Brain microvascular endothelial cell (primary cell): ENCODE data around the gene KITLG.
"Not testable (repeated sequence)": the region's sequence is repeated elsewhere in the genome, so short reads cannot be mapped to it uniquely, and the experiment has no call there.

Source experiments
- DNase-seq: peaks from one replicate; pipeline ENCODE4 v3.0.0-alpha.2; 2020
- H3K27ac ChIP-seq: fragments of 250-450 bp; sonication (Bioruptor Pico); 2 replicates; pipeline ENCODE4 v1.5.1; 2020; ENCODE audit warnings: mild to moderate bottlenecking, moderate library complexity
- H3K27me3 ChIP-seq: fragments of 250-450 bp; sonication (Bioruptor Pico); replicated peaks from 2 replicates; pipeline ENCODE4 v1.5.1; 2020; ENCODE audit warnings: mild to moderate bottlenecking
- H3K36me3 ChIP-seq: fragments of 250-450 bp; sonication (Bioruptor Pico); replicated peaks from 2 replicates; pipeline ENCODE4 v1.5.1; 2020; ENCODE audit warnings: mild to moderate bottlenecking
- H3K4me3 ChIP-seq: 2 replicates; pipeline ENCODE4 v1.5.1; 2011; ENCODE audit warnings: low read depth, mild to moderate bottlenecking, control low read depth, low read length, moderate library complexity
- CTCF ChIP-seq: IDR thresholded peaks from 2 replicates; pipeline ENCODE4 v1.5.1; 2011; ENCODE audit warnings: low read depth, mild to moderate bottlenecking, moderate library complexity, low read length, control low read depth, inconsistent platforms; ENCODE audit errors: missing control alignments
- in situ Hi-C: cut with HindIII; loops from 2 replicates; pipeline ENCODE4 v1.10.0; 2017; ENCODE audit warnings: low sequenced_read_pairs, low pct_ligation_motif_present

Gene KITLG

GRCh38 chr12:88472248-88472647 is 108.0 kb downstream of the KITLG start:
- Histone ChIP-seq H3K27me3 (no peaks in the 10 kb centered on the region), H3K36me3 (no peaks in the 10 kb centered on the region), H3K27ac (no peak overlapping the region), H3K4me3 (no peak overlapping the region)
- in situ Hi-C loops, result no loop called here
- no peak for TF ChIP-seq CTCF
- peak; percentile 9 for DNase-seq

DNA sequence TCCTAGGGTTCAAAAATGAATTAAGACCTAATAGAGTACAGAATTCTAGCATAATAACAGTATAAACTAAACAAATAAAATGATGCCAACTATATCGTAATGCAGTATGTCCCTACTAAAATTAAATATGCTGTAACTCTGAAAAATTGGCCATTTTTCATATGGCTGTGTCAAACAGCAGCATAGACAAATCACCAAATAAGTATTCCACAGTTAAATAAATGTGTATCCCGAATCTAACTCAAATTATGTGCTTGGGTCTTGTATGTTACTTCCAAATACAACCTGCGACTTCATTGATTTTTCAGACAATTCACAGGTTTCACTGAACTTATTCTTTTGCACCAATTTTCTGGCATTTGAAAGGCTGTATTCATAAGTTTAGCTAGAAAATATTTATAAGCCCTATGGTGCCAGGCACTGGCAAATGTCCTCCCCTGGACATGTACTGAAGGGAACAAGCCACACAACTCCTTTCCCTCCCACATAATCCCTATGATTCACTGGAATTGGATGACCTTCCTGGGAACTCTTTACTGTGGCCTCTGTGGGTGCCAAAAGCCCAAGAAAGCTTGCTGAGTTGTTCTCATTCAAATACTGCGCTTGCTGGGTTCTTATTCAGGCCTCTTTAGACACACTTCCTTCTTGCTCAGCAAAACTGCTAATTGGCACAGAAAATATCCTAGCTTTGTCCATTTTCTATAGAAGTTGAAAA is 108.8 kb downstream of the KITLG start:
- Histone ChIP-seq H3K4me3 (no peak overlapping the region), H3K36me3 (no peaks in the 10 kb centered on the region), H3K27me3 (no peaks in the 10 kb centered on the region), H3K27ac (no peak overlapping the region)
- in situ Hi-C loops, result no loop called here
- peak; percentile 48 for DNase-seq
- no peak for TF ChIP-seq CTCF

- H3K4me3 ChIP-seq, result no peak overlapping the region
- H3K36me3 ChIP-seq, result no peaks in the 10 kb centered on the region
- H3K27me3 ChIP-seq, result no peaks in the 10 kb centered on the region
- H3K27ac ChIP-seq, result no peak overlapping the region
- in situ Hi-C loops, result no loop called here
- no peak for TF ChIP-seq CTCF
- no peak for DNase-seq
These were observed 111.1 kb downstream of the KITLG start for GRCh38 chr12:88469154-88469553.

- Histone ChIP-seq H3K27me3 (no peaks in the 10 kb centered on the region), H3K36me3 (no peaks in the 10 kb centered on the region), H3K4me3 (no peak overlapping the region), H3K27ac (no peak overlapping the region)
- in situ Hi-C loops, result no loop called here
- TF ChIP-seq CTCF, result no peak
- no peak for DNase-seq
These were observed 111.7 kb downstream of the KITLG start for GRCh38 chr12:88468581-88468980.

GRCh38 chr12:88466708-88467107 is 113.6 kb downstream of the KITLG start:
- H3K27ac ChIP-seq, H3K36me3 ChIP-seq, H3K4me3 ChIP-seq, DNase-seq, H3K27me3 ChIP-seq, in situ Hi-C loops: not testable (repeated sequence)

DNA sequence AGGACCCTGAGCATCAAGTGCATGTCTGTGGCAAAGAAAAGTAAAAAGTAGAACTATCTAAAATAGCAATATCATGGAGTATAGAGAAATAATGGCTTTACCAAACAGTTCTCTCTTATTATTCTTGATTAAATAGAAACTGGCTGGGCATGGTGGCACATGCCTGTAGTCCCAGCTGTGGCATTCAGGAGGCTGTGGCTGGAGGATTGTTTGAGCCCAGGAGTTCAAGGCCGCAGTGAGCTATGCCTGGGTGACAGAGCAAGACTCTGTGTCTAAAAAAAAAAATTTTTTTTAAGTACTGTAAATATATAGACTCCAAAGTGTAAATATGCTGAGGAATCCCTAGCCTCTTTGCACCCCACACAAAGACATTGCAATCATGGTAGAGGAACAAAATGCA is 121.9 kb downstream of the KITLG start:
- Histone ChIP-seq H3K27me3 (no peaks in the 10 kb centered on the region), H3K27ac (no peak overlapping the region), H3K36me3 (no peaks in the 10 kb centered on the region), H3K4me3 (no peak overlapping the region)
- DNase-seq, result no peak
- TF ChIP-seq CTCF, result no peak
- in situ Hi-C loops, result no loop called here
